DND-41 (cell line): ENCODE data around the gene OBSCN.

Experiments used
- ATAC-seq: fragments of 200-7000 bp; cut with Tn5 transposase; 3 replicates; pipeline ENCODE4 v1.9.1; 2021; ENCODE audit warnings: low read depth; ENCODE audit not compliant: insufficient read depth
- DNase-seq: peaks from one replicate; pipeline ENCODE4 v3.0.0-alpha.2; 2020
- H2AFZ ChIP-seq: 2 replicates; pipeline ENCODE4 v1.6.0; 2012; ENCODE audit warnings: low read depth, low read length
- H3K27ac ChIP-seq: 2 replicates; pipeline ENCODE4 v1.5.1; 2012; ENCODE audit warnings: low read length, inconsistent platforms
- H3K27me3 ChIP-seq: fragments of 200-600 bp; sonication (generic); 2 replicates; pipeline ENCODE4 v1.6.0; 2012; ENCODE audit warnings: low read length, mild to moderate bottlenecking, inconsistent platforms; ENCODE audit not compliant: insufficient read depth, poor library complexity
- H3K36me3 ChIP-seq: 2 replicates; pipeline ENCODE4 v1.5.1; 2012; ENCODE audit warnings: low read length, inconsistent platforms; ENCODE audit not compliant: insufficient read depth
- H3K4me1 ChIP-seq: 2 replicates; pipeline ENCODE4 v1.5.1; 2012; ENCODE audit warnings: mild to moderate bottlenecking, low read length; ENCODE audit not compliant: insufficient read depth
- H3K4me2 ChIP-seq: 2 replicates; pipeline ENCODE4 v1.6.0; 2012; ENCODE audit warnings: mild to moderate bottlenecking, moderate library complexity, low read length, inconsistent platforms; ENCODE audit not compliant: insufficient read depth
- H3K4me3 ChIP-seq, 2 experiments: fragments of 200-600 bp in 1 of 2; shearing (Covaris generic) in 1 of 2; 2 replicates each; pipeline ENCODE4 v1.5.1; 2012 to 2016; ENCODE audit warnings: inconsistent platforms in 2 of 2, low read length in 2 of 2, mild to moderate bottlenecking in 2 of 2, low read depth in 1 of 2, moderate library complexity in 1 of 2
- H3K79me2 ChIP-seq: 2 replicates; pipeline ENCODE4 v1.6.0; 2012; ENCODE audit warnings: low read length, inconsistent platforms; ENCODE audit not compliant: insufficient read depth
- H3K9ac ChIP-seq: 2 replicates; pipeline ENCODE4 v1.6.0; 2012; ENCODE audit warnings: low read depth, mild to moderate bottlenecking, inconsistent platforms, low read length, moderate library complexity
- H3K9me3 ChIP-seq: 2 replicates; pipeline ENCODE4 v1.5.1; 2012; ENCODE audit warnings: low read length, moderate library complexity, mild to moderate bottlenecking, inconsistent platforms; ENCODE audit not compliant: insufficient read depth, severe bottlenecking
- H4K20me1 ChIP-seq: 2 replicates; pipeline ENCODE4 v1.6.0; 2012; ENCODE audit warnings: low read length; ENCODE audit not compliant: insufficient read depth
- CTCF ChIP-seq: IDR thresholded peaks from 2 replicates; pipeline ENCODE4 v1.5.1; 2012; ENCODE audit warnings: borderline replicate concordance, low read length, moderate library complexity, mild to moderate bottlenecking; ENCODE audit not compliant: poor library complexity, severe bottlenecking; ENCODE audit errors: extremely low read depth
- EZH2 ChIP-seq: IDR thresholded peaks from 3 replicates; pipeline ENCODE4 v1.6.1; 2012; ENCODE audit warnings: borderline replicate concordance, low read depth, mild to moderate bottlenecking, moderate library complexity, low read length, inconsistent platforms; ENCODE audit not compliant: severe bottlenecking

The OBSCN gene

GRCh38 chr1:228224198-228225164 is 16.6 kb downstream of the OBSCN start:
- Histone ChIP-seq H3K79me2 (no peaks in the 10 kb centered on the region), H3K4me2 (no peak overlapping the region), H2AFZ (no peak overlapping the region), H3K36me3 (peaks cover 71% of the 10 kb centered on the region), H3K4me1 (no peaks in the 10 kb centered on the region), H3K9ac (no peak overlapping the region), H3K9me3 (no peaks in the 10 kb centered on the region), H3K27ac (no peak overlapping the region), H4K20me1 (peaks cover 5% of the 10 kb centered on the region; the same call in 1 of the 2 replicates), H3K27me3 (no peaks in the 10 kb centered on the region), H3K4me3 (no peak overlapping the region)
- ATAC-seq (no peak), DNase-seq (no peak)
- TF ChIP-seq EZH2 (no peak), CTCF (no peak)

GRCh38 chr1:228225165-228225710 is 17.4 kb downstream of the OBSCN start:
- Histone ChIP-seq H3K27ac (no peak overlapping the region), H3K4me2 (no peak overlapping the region), H3K4me3 (no peak overlapping the region), H3K9ac (no peak overlapping the region), H4K20me1 (peaks cover 3% of the 10 kb centered on the region; the same call in 1 of the 2 replicates), H3K9me3 (no peaks in the 10 kb centered on the region), H3K4me1 (no peaks in the 10 kb centered on the region), H3K36me3 (peaks cover 63% of the 10 kb centered on the region), H2AFZ (no peak overlapping the region), H3K79me2 (no peaks in the 10 kb centered on the region), H3K27me3 (no peaks in the 10 kb centered on the region)
- DNase-seq = no peak
- TF ChIP-seq EZH2 (no peak), CTCF (no peak)
- no peak for ATAC-seq

- Histone ChIP-seq H3K27me3 (no peaks in the 10 kb centered on the region), H3K4me1 (no peaks in the 10 kb centered on the region), H3K9me3 (no peaks in the 10 kb centered on the region), H3K79me2 (no peaks in the 10 kb centered on the region), H3K27ac (no peak overlapping the region), H2AFZ (no peak overlapping the region), H3K9ac (no peak overlapping the region), H4K20me1 (no peaks in the 10 kb centered on the region), H3K36me3 (peaks cover 59% of the 10 kb centered on the region), H3K4me3 (no peak overlapping the region), H3K4me2 (no peak overlapping the region)
- ATAC-seq (no peak), DNase-seq (no peak)
- TF ChIP-seq EZH2 (no peak), CTCF (no peak)
These were observed 17.9 kb downstream of the OBSCN start for GRCh38 chr1:228225740-228226139.
